Neural progenitor cell (in vitro differentiated cells): ENCODE results near the gene ETV6.

Experiments
- EZH2 ChIP-seq: fragments of 200-600 bp; sonication (generic); IDR thresholded peaks from 2 replicates; pipeline ENCODE4 v1.6.1; 2017; ENCODE audit warnings: antibody characterized with exemption, mild to moderate bottlenecking, moderate library complexity
- EZH2phosphoT487 ChIP-seq: fragments of 200-600 bp; sonication (generic); IDR thresholded peaks from 2 replicates; pipeline ENCODE4 v1.6.1; 2017; ENCODE audit warnings: antibody characterized with exemption
- TF ChIP-seq, protein P1 (sequence below): fragments of 200-600 bp; sonication (generic); IDR thresholded peaks from 2 replicates; pipeline ENCODE4 v1.5.1; 2017; ENCODE audit warnings: antibody characterized with exemption, mild to moderate bottlenecking

DNA sequence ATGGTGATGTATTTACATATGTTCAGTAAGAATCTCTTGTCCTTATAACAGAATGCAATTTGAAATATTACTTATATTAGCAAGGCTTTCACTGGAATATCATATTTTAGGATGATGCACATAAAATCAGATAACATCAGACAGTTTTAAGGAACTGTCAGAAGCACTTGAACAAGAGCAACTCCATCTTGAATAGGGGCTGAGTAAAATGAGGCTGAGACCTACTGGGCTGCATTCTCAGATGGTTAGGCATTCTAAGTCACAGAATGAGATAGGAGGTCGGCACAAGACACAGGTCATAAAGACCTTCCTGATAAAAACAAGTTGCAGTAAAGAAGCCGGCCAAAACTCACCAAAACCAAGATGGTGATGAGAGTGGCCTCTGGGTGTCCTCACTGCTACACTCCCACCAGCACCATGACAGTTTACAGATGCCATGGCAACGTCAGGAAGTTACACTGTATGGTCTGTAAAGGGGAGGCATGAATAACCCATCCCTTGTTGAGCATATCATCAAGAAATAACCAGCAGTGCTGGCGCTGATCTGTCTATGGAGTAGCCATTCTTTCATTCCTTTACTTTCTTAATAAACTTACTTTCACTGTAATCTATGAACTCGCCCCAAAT, 27.6 kb upstream of the ETV6 start:
- TF ChIP-seq, protein P1, sequence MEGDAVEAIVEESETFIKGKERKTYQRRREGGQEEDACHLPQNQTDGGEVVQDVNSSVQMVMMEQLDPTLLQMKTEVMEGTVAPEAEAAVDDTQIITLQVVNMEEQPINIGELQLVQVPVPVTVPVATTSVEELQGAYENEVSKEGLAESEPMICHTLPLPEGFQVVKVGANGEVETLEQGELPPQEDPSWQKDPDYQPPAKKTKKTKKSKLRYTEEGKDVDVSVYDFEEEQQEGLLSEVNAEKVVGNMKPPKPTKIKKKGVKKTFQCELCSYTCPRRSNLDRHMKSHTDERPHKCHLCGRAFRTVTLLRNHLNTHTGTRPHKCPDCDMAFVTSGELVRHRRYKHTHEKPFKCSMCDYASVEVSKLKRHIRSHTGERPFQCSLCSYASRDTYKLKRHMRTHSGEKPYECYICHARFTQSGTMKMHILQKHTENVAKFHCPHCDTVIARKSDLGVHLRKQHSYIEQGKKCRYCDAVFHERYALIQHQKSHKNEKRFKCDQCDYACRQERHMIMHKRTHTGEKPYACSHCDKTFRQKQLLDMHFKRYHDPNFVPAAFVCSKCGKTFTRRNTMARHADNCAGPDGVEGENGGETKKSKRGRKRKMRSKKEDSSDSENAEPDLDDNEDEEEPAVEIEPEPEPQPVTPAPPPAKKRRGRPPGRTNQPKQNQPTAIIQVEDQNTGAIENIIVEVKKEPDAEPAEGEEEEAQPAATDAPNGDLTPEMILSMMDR = peak; percentile 38
- TF ChIP-seq EZH2 (no peak), EZH2phosphoT487 (no peak)
